Measurements from ENCODE around the gene C4B. TPM values are rescaled to one million over a fixed set of nuclear protein-coding genes. Genes with fewer than 3 reads are reported as not detected.

The C4B gene
- total RNA-seq, 1 experiment from 2014 or later = 2.7 TPM

DNA sequence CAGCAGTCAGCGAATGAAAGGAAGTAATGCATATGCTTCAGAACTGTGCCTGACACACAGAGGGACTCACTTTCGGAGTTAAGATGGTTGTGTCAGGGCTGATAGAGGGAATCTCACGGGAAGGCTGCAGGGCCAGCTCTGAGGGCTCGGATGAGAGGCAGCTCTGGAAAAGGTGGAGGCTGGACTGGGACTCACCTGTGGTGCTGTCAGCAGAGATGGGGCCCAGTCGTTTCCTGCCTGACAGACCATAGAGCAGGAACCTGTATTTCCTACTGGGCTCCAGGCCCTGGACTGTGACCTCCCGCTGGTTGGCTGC is 32.9 kb downstream of the C4B start:
- Mint-ChIP-seq H3K36me3 (ENCODE audit: insufficient read depth in 1 of 3, low read depth in 3 of 3) (no peaks in the 10 kb centered on the region; a peak in 1 of 7 replicates), H3K27ac (no peak overlapping the region), H3K27me3 (ENCODE audit: low read depth) (no peaks in the 10 kb centered on the region; the same call in 1 of the 2 replicates), H3K9me3 (no peaks in the 10 kb centered on the region), H3K4me1 (peaks cover 2 to 11% of the 10 kb centered on the region in 2 experiments; a peak in 3 of 4 replicates), H3K4me3 (no peak overlapping the region)
- Histone ChIP-seq H3K4ac (ENCODE audit: low read depth, low read length) (no peak overlapping the region), H2BK12ac (ENCODE audit: insufficient read length, low read depth, low read length) (no peak overlapping the region), H4K8ac (replicated peaks; ENCODE audit: insufficient read length, low read depth, low read length) (no peak overlapping the region), H2BK120ac (ENCODE audit: low read depth, low read length, poor library complexity, severe bottlenecking) (no peak overlapping the region), H3K79me2 (ENCODE audit: insufficient read depth, low read length) (no peaks in the 10 kb centered on the region), H4K20me1 (ENCODE audit: control insufficient read depth, insufficient read depth, insufficient read length) (no peaks in the 10 kb centered on the region), H3K9ac (ENCODE audit: extremely low read depth, insufficient read length, low read length) (no peak overlapping the region), H2AK5ac (ENCODE audit: insufficient read length, low read length) (no peak overlapping the region), H3T11ph (ENCODE audit: low read length) (no peak overlapping the region), H2BK20ac (ENCODE audit: low read depth, low read length, poor library complexity, severe bottlenecking) (no peak overlapping the region), H3K4me2 (ENCODE audit: insufficient read depth, insufficient read length, low read length) (no peak overlapping the region), H3K18ac (ENCODE audit: insufficient read length, low read depth, low read length) (no peak overlapping the region), H3K9me3 (ENCODE audit: control insufficient read depth, low read depth, low read length) (no peaks in the 10 kb centered on the region), H2AFZ (ENCODE audit: low read length) (no peak overlapping the region), H3K56ac (ENCODE audit: insufficient read length, low read depth, low read length) (no peak overlapping the region), H3K27ac (ENCODE audit: insufficient read length, low read depth, low read length) (no peak overlapping the region), H2BK5ac (ENCODE audit: insufficient read length, low read length) (no peak overlapping the region), H4K5ac (ENCODE audit: insufficient read length, low read depth, low read length) (no peak overlapping the region), H3K23ac (ENCODE audit: insufficient read length, low read depth, low read length) (no peak overlapping the region), H3K23me2 (ENCODE audit: insufficient read length, low read depth, low read length, poor library complexity, severe bottlenecking) (no peaks in the 10 kb centered on the region), H3K79me1 (ENCODE audit: insufficient read depth, low read depth, low read length, poor library complexity, severe bottlenecking) (no peaks in the 10 kb centered on the region), H3K27me3 (ENCODE audit: insufficient read depth, low read length) (no peaks in the 10 kb centered on the region), H4K91ac (ENCODE audit: insufficient read length, low read depth, low read length) (no peak overlapping the region), H2BK15ac (ENCODE audit: low read depth, low read length) (no peak overlapping the region), H3K14ac (ENCODE audit: insufficient read depth, low read length) (no peak overlapping the region), H3K4me1 (ENCODE audit: insufficient read depth, low read length) (no peaks in the 10 kb centered on the region)
- WGBS (ENCODE audit: extremely low coverage, insufficient read length, low lambda C conversion rate) = no CpG with 5 or more reads among the region's 6 CpGs
- DNase-seq = no peak
- TF ChIP-seq, protein P1, sequence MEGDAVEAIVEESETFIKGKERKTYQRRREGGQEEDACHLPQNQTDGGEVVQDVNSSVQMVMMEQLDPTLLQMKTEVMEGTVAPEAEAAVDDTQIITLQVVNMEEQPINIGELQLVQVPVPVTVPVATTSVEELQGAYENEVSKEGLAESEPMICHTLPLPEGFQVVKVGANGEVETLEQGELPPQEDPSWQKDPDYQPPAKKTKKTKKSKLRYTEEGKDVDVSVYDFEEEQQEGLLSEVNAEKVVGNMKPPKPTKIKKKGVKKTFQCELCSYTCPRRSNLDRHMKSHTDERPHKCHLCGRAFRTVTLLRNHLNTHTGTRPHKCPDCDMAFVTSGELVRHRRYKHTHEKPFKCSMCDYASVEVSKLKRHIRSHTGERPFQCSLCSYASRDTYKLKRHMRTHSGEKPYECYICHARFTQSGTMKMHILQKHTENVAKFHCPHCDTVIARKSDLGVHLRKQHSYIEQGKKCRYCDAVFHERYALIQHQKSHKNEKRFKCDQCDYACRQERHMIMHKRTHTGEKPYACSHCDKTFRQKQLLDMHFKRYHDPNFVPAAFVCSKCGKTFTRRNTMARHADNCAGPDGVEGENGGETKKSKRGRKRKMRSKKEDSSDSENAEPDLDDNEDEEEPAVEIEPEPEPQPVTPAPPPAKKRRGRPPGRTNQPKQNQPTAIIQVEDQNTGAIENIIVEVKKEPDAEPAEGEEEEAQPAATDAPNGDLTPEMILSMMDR (conservative IDR thresholded peaks at IDR 0.05) = no peak
